ENCODE results near the gene CASD1.

CASD1 gene

GRCh38 chr7:94530109-94530508, 20.5 kb downstream of the CASD1 start:
- Histone ChIP-seq H3K27ac (no peak overlapping the region), H3K36me3 (peaks cover 7% of the 10 kb centered on the region), H3K9me3 (no peaks in the 10 kb centered on the region), H3K4me1 (ENCODE audit: control insufficient read depth in 1 of 2, insufficient read depth in 1 of 2, low read depth in 1 of 2, low read length in 1 of 2) (no peaks in the 10 kb centered on the region), H3K27me3 (no peaks in the 10 kb centered on the region), H3K4me3 (ENCODE audit: low read depth in 1 of 2, low read length in 1 of 2) (no peak overlapping the region)
- TF ChIP-seq CTCF (IDR thresholded peaks at IDR 0.05) = no peak

GRCh38 chr7:94532676-94533075, 23.1 kb downstream of the CASD1 start:
- no peaks in the 10 kb centered on the region for H3K9me3 ChIP-seq
- H3K4me1 ChIP-seq (ENCODE audit: control insufficient read depth in 1 of 2, insufficient read depth in 1 of 2, low read depth in 1 of 2, low read length in 1 of 2) = no peaks in the 10 kb centered on the region
- TF ChIP-seq CTCF (IDR thresholded peaks at IDR 0.05) = no peak
- H3K27ac ChIP-seq = no peak overlapping the region
- no peak overlapping the region for H3K4me3 ChIP-seq (ENCODE audit: low read depth in 1 of 2, low read length in 1 of 2)
- H3K36me3 ChIP-seq = peaks cover 22% of the 10 kb centered on the region
- H3K27me3 ChIP-seq = no peaks in the 10 kb centered on the region

GRCh38 chr7:94540428-94540827, 30.8 kb downstream of the CASD1 start:
- no peaks in the 10 kb centered on the region for H3K27me3 ChIP-seq
- no peaks in the 10 kb centered on the region for H3K9me3 ChIP-seq
- H3K36me3 ChIP-seq = peaks cover 16% of the 10 kb centered on the region
- no peaks in the 10 kb centered on the region for H3K4me1 ChIP-seq (ENCODE audit: control insufficient read depth in 1 of 2, insufficient read depth in 1 of 2, low read depth in 1 of 2, low read length in 1 of 2)
- no peak for TF ChIP-seq CTCF (IDR thresholded peaks at IDR 0.05)
- H3K4me3 ChIP-seq (ENCODE audit: low read depth in 1 of 2, low read length in 1 of 2) = no peak overlapping the region
- H3K27ac ChIP-seq = no peak overlapping the region

- TF ChIP-seq CTCF (IDR thresholded peaks at IDR 0.05) = no peak
- H3K9me3 ChIP-seq = no peaks in the 10 kb centered on the region
- H3K4me3 ChIP-seq (ENCODE audit: low read depth in 1 of 2, low read length in 1 of 2) = no peak overlapping the region
- H3K27me3 ChIP-seq = no peaks in the 10 kb centered on the region
- H3K27ac ChIP-seq = no peak overlapping the region
- no peaks in the 10 kb centered on the region for H3K4me1 ChIP-seq (ENCODE audit: control insufficient read depth in 1 of 2, insufficient read depth in 1 of 2, low read depth in 1 of 2, low read length in 1 of 2)
- no peaks in the 10 kb centered on the region for H3K36me3 ChIP-seq
Measured at GRCh38 chr7:94547126-94547525, 37.5 kb downstream of the CASD1 start.

- Histone ChIP-seq H3K27me3 (no peaks in the 10 kb centered on the region), H3K4me1 (ENCODE audit: control insufficient read depth in 1 of 2, insufficient read depth in 1 of 2, low read depth in 1 of 2, low read length in 1 of 2) (no peaks in the 10 kb centered on the region), H3K4me3 (ENCODE audit: low read depth in 1 of 2, low read length in 1 of 2) (no peak overlapping the region), H3K27ac (no peak overlapping the region), H3K36me3 (no peaks in the 10 kb centered on the region), H3K9me3 (no peaks in the 10 kb centered on the region)
- no peak for TF ChIP-seq CTCF (IDR thresholded peaks at IDR 0.05)
Measured at GRCh38 chr7:94556028-94556427, 46.4 kb downstream of the CASD1 start.

GRCh38 chr7:94557215-94557614, 47.6 kb downstream of the CASD1 start:
- Histone ChIP-seq H3K27me3 (no peaks in the 10 kb centered on the region), H3K4me1 (ENCODE audit: control insufficient read depth in 1 of 2, insufficient read depth in 1 of 2, low read depth in 1 of 2, low read length in 1 of 2) (peaks cover 0 to 5% of the 10 kb centered on the region in 2 experiments), H3K9me3 (no peaks in the 10 kb centered on the region), H3K27ac (no peak overlapping the region), H3K4me3 (ENCODE audit: low read depth in 1 of 2, low read length in 1 of 2) (no peak overlapping the region), H3K36me3 (no peaks in the 10 kb centered on the region)
- no peak for TF ChIP-seq CTCF (IDR thresholded peaks at IDR 0.05)

All from neutrophil (primary cell).